Brain microvascular endothelial cell (primary cell): ENCODE measurements around the gene HES4.

Source experiments
- DNase-seq: peaks from one replicate; pipeline ENCODE4 v3.0.0-alpha.2; 2020
- H3K27ac ChIP-seq: fragments of 250-450 bp; sonication (Bioruptor Pico); 2 replicates; pipeline ENCODE4 v1.5.1; 2020; ENCODE audit warnings: mild to moderate bottlenecking, moderate library complexity
- H3K27me3 ChIP-seq: fragments of 250-450 bp; sonication (Bioruptor Pico); replicated peaks from 2 replicates; pipeline ENCODE4 v1.5.1; 2020; ENCODE audit warnings: mild to moderate bottlenecking
- H3K36me3 ChIP-seq: fragments of 250-450 bp; sonication (Bioruptor Pico); replicated peaks from 2 replicates; pipeline ENCODE4 v1.5.1; 2020; ENCODE audit warnings: mild to moderate bottlenecking
- H3K4me3 ChIP-seq: 2 replicates; pipeline ENCODE4 v1.5.1; 2011; ENCODE audit warnings: low read depth, mild to moderate bottlenecking, control low read depth, low read length, moderate library complexity
- in situ Hi-C: cut with HindIII; loops from 2 replicates; pipeline ENCODE4 v1.10.0; 2017; ENCODE audit warnings: low sequenced_read_pairs, low pct_ligation_motif_present
- TF ChIP-seq, protein P1 (sequence below): IDR thresholded peaks from 2 replicates; pipeline ENCODE4 v1.5.1; 2011; ENCODE audit warnings: low read depth, mild to moderate bottlenecking, moderate library complexity, low read length, control low read depth, inconsistent platforms; ENCODE audit errors: missing control alignments

Gene HES4

DNA sequence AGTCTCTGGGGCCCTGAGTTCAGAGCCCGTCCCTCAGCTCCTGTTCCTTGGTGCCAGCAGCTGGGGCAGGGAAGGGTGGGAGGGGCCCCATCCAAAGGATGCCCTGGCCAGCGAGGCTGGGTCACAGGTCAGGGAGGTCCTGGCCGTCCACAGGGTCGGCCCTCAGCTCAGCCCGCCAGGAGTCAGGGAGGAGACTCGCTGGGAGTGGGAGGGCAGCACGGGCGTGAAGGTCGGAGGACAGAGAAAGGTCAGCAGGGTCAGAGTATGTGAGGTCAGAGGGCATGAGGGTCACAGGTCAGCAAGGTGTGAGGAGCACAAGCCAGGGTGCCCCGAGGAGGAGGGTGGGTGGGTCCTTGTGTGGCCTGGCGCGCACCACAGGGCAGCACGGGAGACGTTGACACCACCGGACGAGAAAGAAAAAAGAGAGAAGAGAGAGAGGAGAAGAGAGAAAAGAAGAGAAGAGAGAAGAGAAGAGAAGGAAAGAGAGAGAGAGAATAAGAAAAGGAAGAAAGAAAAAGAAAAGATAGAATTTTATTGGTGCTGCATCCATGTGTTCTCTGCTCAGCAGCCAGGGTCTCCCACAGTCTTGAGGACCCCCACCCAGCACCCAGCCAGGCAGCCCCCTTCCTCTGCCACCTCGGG lies 25.1 kb downstream of the HES4 start:
- no peak overlapping the region for H3K4me3 ChIP-seq
- no peak for DNase-seq
- TF ChIP-seq, protein P1, sequence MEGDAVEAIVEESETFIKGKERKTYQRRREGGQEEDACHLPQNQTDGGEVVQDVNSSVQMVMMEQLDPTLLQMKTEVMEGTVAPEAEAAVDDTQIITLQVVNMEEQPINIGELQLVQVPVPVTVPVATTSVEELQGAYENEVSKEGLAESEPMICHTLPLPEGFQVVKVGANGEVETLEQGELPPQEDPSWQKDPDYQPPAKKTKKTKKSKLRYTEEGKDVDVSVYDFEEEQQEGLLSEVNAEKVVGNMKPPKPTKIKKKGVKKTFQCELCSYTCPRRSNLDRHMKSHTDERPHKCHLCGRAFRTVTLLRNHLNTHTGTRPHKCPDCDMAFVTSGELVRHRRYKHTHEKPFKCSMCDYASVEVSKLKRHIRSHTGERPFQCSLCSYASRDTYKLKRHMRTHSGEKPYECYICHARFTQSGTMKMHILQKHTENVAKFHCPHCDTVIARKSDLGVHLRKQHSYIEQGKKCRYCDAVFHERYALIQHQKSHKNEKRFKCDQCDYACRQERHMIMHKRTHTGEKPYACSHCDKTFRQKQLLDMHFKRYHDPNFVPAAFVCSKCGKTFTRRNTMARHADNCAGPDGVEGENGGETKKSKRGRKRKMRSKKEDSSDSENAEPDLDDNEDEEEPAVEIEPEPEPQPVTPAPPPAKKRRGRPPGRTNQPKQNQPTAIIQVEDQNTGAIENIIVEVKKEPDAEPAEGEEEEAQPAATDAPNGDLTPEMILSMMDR, result no peak
- no peak overlapping the region for H3K27ac ChIP-seq
- no peaks in the 10 kb centered on the region for H3K36me3 ChIP-seq
- in situ Hi-C loops, result no loop called here
- H3K27me3 ChIP-seq, result peaks cover 4% of the 10 kb centered on the region

DNA sequence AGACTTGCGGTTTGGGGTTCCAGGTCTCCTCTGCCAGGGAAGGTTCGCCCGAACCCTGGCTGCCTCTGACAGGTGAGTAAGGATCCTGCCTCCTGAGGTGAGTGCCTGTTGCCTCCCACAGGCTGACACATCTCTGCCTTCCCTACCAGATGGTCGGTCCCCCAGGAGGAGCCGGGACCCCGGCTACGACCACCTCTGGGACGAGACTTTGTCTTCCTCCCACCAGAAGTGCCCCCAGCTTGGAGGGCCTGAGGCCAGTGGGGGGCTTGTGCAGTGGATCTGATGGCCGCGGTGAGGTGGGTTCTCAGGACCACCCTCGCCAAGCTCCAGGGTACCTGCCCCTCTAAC lies 25.6 kb downstream of the HES4 start:
- no peak for DNase-seq
- Histone ChIP-seq H3K27ac (no peak overlapping the region), H3K4me3 (no peak overlapping the region), H3K27me3 (peaks cover 4% of the 10 kb centered on the region), H3K36me3 (no peaks in the 10 kb centered on the region)
- in situ Hi-C loops, result no loop called here
- TF ChIP-seq, protein P1, result no peak

DNA sequence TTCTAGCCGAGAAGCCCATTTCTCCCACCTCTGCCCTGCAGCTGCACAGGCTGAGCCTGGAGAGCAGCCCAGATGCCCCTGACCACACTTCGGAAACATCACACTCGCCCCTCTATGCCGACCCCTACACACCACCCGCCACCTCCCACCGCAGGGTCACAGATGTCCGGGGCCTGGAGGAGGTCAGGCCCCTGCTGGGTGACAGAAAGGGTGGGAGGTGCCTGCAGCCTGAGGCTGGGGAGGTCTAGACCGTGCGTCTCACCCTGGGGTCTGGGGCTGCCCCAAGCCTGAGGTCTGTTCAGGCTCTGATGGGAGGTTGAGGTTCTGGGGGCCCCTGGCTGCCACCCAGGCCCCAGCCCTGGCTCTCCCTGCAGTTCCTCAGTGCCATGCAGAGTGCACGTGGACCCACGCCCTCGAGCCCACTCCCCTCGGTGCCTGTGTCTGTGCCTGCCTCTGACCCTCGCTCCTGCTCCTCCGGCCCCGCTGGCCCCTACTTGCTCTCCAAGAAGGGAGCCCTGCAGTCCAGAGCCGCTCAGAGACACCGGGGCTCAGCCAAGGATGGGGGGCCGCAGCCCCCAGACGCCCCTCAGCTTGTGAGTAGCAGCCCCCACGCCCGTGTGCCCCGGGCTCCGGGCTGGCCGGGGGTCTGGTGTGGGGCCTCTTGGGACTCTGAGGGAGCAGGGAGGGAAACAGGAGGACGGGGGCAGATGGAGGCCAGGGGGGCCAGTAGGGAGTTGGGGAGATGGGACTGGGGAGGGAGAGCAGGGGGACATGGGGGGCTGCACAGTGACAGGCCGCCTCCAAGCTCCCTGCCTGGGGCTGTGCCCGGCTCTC lies 26.2 kb downstream of the HES4 start:
- Histone ChIP-seq H3K36me3 (no peaks in the 10 kb centered on the region), H3K27ac (no peak overlapping the region), H3K27me3 (peaks cover 4% of the 10 kb centered on the region), H3K4me3 (no peak overlapping the region)
- in situ Hi-C loops, result no loop called here
- TF ChIP-seq, protein P1, result no peak
- no peak for DNase-seq

- H3K27ac ChIP-seq, result no peak overlapping the region
- no peak for DNase-seq
- peaks cover 4% of the 10 kb centered on the region for H3K27me3 ChIP-seq
- TF ChIP-seq, protein P1, result no peak
- in situ Hi-C loops, result no loop called here
- H3K4me3 ChIP-seq, result no peak overlapping the region
- no peaks in the 10 kb centered on the region for H3K36me3 ChIP-seq
These were observed 27.0 kb downstream of the HES4 start for GRCh38 chr1:972726-973458.

GRCh38 chr1:971751-972506 lies 28.0 kb downstream of the HES4 start:
- in situ Hi-C loops, result no loop called here

More at GRCh38 chr1:971751-972506, 28.0 kb downstream of the HES4 start:
- Histone ChIP-seq H3K4me3 (no peak overlapping the region), H3K36me3 (no peaks in the 10 kb centered on the region), H3K27me3 (peaks cover 4% of the 10 kb centered on the region), H3K27ac (no peak overlapping the region)
- TF ChIP-seq, protein P1, result no peak
- DNase-seq, result no peak
